H1 (cell line): ENCODE results near the gene MUC5AC. TPM values are rescaled to one million over a fixed set of nuclear protein-coding genes. Genes with fewer than 3 reads are reported as not detected.

Source experiments
- CTCF ChIA-PET: fragments of 300-600 bp; sonication (Branson Sonifier 250); formaldehyde crosslinking; loops from one replicate; lab custom pipeline; 2021; ENCODE audit not compliant: partially characterized antibody; lab: Charles Lee
- POLR2A ChIA-PET: fragments of 300-600 bp; sonication (Branson Sonifier 250); formaldehyde crosslinking; loops from one replicate; lab custom pipeline; 2021; ENCODE audit warnings: inconsistent platforms; ENCODE audit not compliant: partially characterized antibody; lab: Charles Lee
- DNase-seq, 2 experiments: peaks; one replicate each; pipeline versions ENCODE4 v3.0.0 to v3.0.0-alpha.2; 2010 to 2022; ENCODE audit warnings: low spot score in 2 of 2, low read depth in 1 of 2, mixed read lengths in 1 of 2
- FAIRE-seq: peaks from 2 replicates; lab custom pipeline; 2011; peaks lifted over from hg19 to GRCh38; lab: Jason Lieb, UNC
- H2AFZ ChIP-seq: 2 replicates; pipeline ENCODE4 v1.8.1; 2012; ENCODE audit warnings: low read length, inconsistent platforms
- H2AK5ac ChIP-seq: 2 replicates; pipeline ENCODE4 v1.6.1; 2013; ENCODE audit warnings: low read depth, low read length
- H2BK120ac ChIP-seq: replicated peaks from 2 replicates; pipeline ENCODE3; 2013; ENCODE audit warnings: low read depth, low read length, inconsistent platforms
- H2BK12ac ChIP-seq: 2 replicates; pipeline ENCODE4 v1.6.1; 2013; ENCODE audit warnings: low read depth, low read length
- H2BK15ac ChIP-seq: 2 replicates; pipeline ENCODE4 v1.6.1; 2013; ENCODE audit warnings: low read length
- H2BK20ac ChIP-seq: 2 replicates; pipeline ENCODE4 v1.6.1; 2013; ENCODE audit warnings: low read length
- H2BK5ac ChIP-seq: 2 replicates; pipeline ENCODE4 v1.6.1; 2013; ENCODE audit warnings: low read depth, low read length
- H3K14ac ChIP-seq: 2 replicates; pipeline ENCODE4 v1.6.1; 2013; ENCODE audit warnings: inconsistent platforms; ENCODE audit not compliant: insufficient read length
- H3K18ac ChIP-seq: 2 replicates; pipeline ENCODE4 v1.6.1; 2013; ENCODE audit warnings: low read length; ENCODE audit errors: extremely low read depth
- H3K23ac ChIP-seq: 2 replicates; pipeline ENCODE4 v1.6.1; 2013; ENCODE audit warnings: inconsistent platforms; ENCODE audit not compliant: insufficient read length
- H3K23me2 ChIP-seq: 2 replicates; pipeline ENCODE4 v1.6.1; 2013; ENCODE audit warnings: low read depth, low read length
- H3K27ac ChIP-seq: 2 replicates; pipeline ENCODE4 v1.6.1; 2011; ENCODE audit warnings: low read depth, low read length, inconsistent platforms
- H3K27me3 ChIP-seq, 4 experiments: replicated peaks in 1 of 4; 1 replicate in 1 of 4; 2 replicates in 3 of 4; pipeline versions ENCODE4 v1.6.1 to v1.8.1; 2011 to 2013; ENCODE audit warnings: low read length in 3 of 4, mild to moderate bottlenecking in 3 of 4, inconsistent platforms in 2 of 4, mixed read lengths in 2 of 4, moderate library complexity in 1 of 4; ENCODE audit not compliant: control insufficient read depth in 3 of 4, insufficient read depth in 3 of 4; ENCODE audit errors: extremely low read depth in 1 of 4
- H3K36me3 ChIP-seq, 4 experiments: 2 replicates each; pipeline versions ENCODE4 v1.6.1 to v1.8.1; 2011 to 2013; ENCODE audit warnings: mild to moderate bottlenecking in 4 of 4, low read length in 3 of 4, moderate library complexity in 2 of 4, control low read depth in 1 of 4, inconsistent platforms in 1 of 4; ENCODE audit not compliant: insufficient read depth in 4 of 4, control insufficient read depth in 2 of 4
- H3K4ac ChIP-seq: replicated peaks from 2 replicates; pipeline ENCODE3; 2013; ENCODE audit warnings: low read length, low read depth, mixed read lengths, inconsistent platforms; ENCODE audit not compliant: insufficient read length
- H3K4me1 ChIP-seq, 4 experiments: replicated peaks in 1 of 4; 1 replicate in 1 of 4; 2 replicates in 3 of 4; pipeline versions ENCODE4 v1.6.1 to v1.8.1; 2011 to 2013; ENCODE audit warnings: low read length in 3 of 4, inconsistent platforms in 2 of 4, mixed read lengths in 1 of 4; ENCODE audit not compliant: insufficient read depth in 4 of 4, control insufficient read depth in 3 of 4
- H3K4me2 ChIP-seq, 2 experiments: 2 replicates each; pipeline versions ENCODE4 v1.6.1 to v1.8.1; 2011 to 2013; ENCODE audit warnings: low read depth in 2 of 2, low read length in 2 of 2, control low read depth in 1 of 2, inconsistent platforms in 1 of 2, mild to moderate bottlenecking in 1 of 2; ENCODE audit not compliant: insufficient read depth in 1 of 2
- H3K4me3 ChIP-seq, 4 experiments: fragments of 200-600, 300-600 bp in 1 of 4; sonication (generic), shearing (Covaris generic), sonication (Bioruptor Twin) in 1 of 4; 2 replicates each; pipeline versions ENCODE4 v1.5.1 to v1.8.1; 2011 to 2016; ENCODE audit warnings: low read length in 4 of 4, low read depth in 3 of 4, control low read depth in 2 of 4, inconsistent platforms in 2 of 4, mild to moderate bottlenecking in 2 of 4, mixed read lengths in 1 of 4, moderate library complexity in 1 of 4; ENCODE audit not compliant: insufficient read depth in 2 of 4; ENCODE audit errors: extremely low read depth in 1 of 4
- H3K56ac ChIP-seq: replicated peaks from 2 replicates; pipeline ENCODE3; 2013; ENCODE audit warnings: low read depth, mild to moderate bottlenecking, mixed read lengths, low read length, inconsistent platforms; ENCODE audit not compliant: insufficient read length
- H3K79me1 ChIP-seq: 2 replicates; pipeline ENCODE4 v1.6.1; 2013; ENCODE audit warnings: low read depth, low read length, control low read depth
- H3K79me2 ChIP-seq, 2 experiments: 2 replicates each; pipeline versions ENCODE4 v1.6.1 to v1.8.1; 2012 to 2013; ENCODE audit warnings: low read length in 2 of 2, mild to moderate bottlenecking in 2 of 2, inconsistent platforms in 1 of 2; ENCODE audit not compliant: insufficient read depth in 2 of 2, control insufficient read depth in 1 of 2
- H3K9ac ChIP-seq, 4 experiments: replicated peaks in 1 of 4; 1 replicate in 1 of 4; 2 replicates in 3 of 4; pipeline versions ENCODE4 v1.6.1 to v1.8.1; 2011 to 2013; ENCODE audit warnings: low read depth in 3 of 4, low read length in 3 of 4, control low read depth in 2 of 4, mild to moderate bottlenecking in 2 of 4, moderate library complexity in 2 of 4, inconsistent platforms in 1 of 4; ENCODE audit errors: extremely low read depth in 1 of 4
- H3K9me3 ChIP-seq, 2 experiments: 2 replicates each; pipeline versions ENCODE4 v1.6.1 to v1.8.1; 2012 to 2013; ENCODE audit warnings: mild to moderate bottlenecking in 2 of 2, moderate library complexity in 2 of 2, control low read depth in 1 of 2, inconsistent platforms in 1 of 2, low read depth in 1 of 2, low read length in 1 of 2, mixed read lengths in 1 of 2; ENCODE audit not compliant: insufficient read depth in 2 of 2
- H4K20me1 ChIP-seq, 2 experiments: replicated peaks in 1 of 2; 2 replicates each; pipeline versions ENCODE3 to v1.8.1; 2011 to 2013; ENCODE audit warnings: inconsistent platforms in 2 of 2, low read length in 2 of 2, mild to moderate bottlenecking in 1 of 2; ENCODE audit not compliant: insufficient read depth in 2 of 2, control insufficient read depth in 1 of 2
- H4K5ac ChIP-seq: 2 replicates; pipeline ENCODE4 v1.6.1; 2013; ENCODE audit warnings: low read length, low read depth, mixed read lengths, inconsistent platforms; ENCODE audit not compliant: insufficient read length
- H4K8ac ChIP-seq: 2 replicates; pipeline ENCODE4 v1.8.0; 2013; ENCODE audit warnings: mild to moderate bottlenecking, moderate library complexity, low read length, inconsistent platforms; ENCODE audit not compliant: insufficient read depth; ENCODE audit errors: extremely low read depth
- H4K91ac ChIP-seq: replicated peaks from 2 replicates; pipeline ENCODE3; 2013; ENCODE audit warnings: low read length, mixed read lengths, inconsistent platforms; ENCODE audit not compliant: insufficient read length
- CBX8 ChIP-seq: fragments of 300-800, 300-1000 bp; sonication (generic); IDR thresholded peaks from 2 replicates; pipeline ENCODE4 v1.7.1; 2016; ENCODE audit warnings: low read depth, low read length, borderline replicate concordance
- GTF2F1 ChIP-seq: IDR thresholded peaks from 2 replicates; pipeline ENCODE4 v1.6.1; 2012; ENCODE audit warnings: low read depth, low read length, improper control_type of control experiment, borderline replicate concordance
- HDAC6 ChIP-seq: IDR thresholded peaks from one replicate; pipeline ENCODE4 v1.7.1; 2012; ENCODE audit warnings: low read depth, mild to moderate bottlenecking, inconsistent platforms, low read length, moderate library complexity
- JUND ChIP-seq: IDR thresholded peaks from 2 replicates; pipeline ENCODE4 v1.6.1; 2011; ENCODE audit warnings: mild to moderate bottlenecking, improper control_type of control experiment, low read length
- PHF8 ChIP-seq: fragments of 200-600 bp; sonication (generic); conservative IDR thresholded peaks from 2 replicates; pipeline ENCODE4 v1.7.1; 2012; ENCODE audit warnings: low read depth, mild to moderate bottlenecking, inconsistent platforms, low read length, moderate library complexity
- SAP30 ChIP-seq: fragments of 300-600 bp; sonication (generic); IDR thresholded peaks from 2 replicates; pipeline ENCODE4 v1.7.1; 2012; ENCODE audit warnings: low read length, moderate library complexity, mild to moderate bottlenecking, inconsistent platforms; ENCODE audit not compliant: insufficient read depth, insufficient replicate concordance
- SP1 ChIP-seq: IDR thresholded peaks from 2 replicates; pipeline ENCODE4 v1.6.1; 2011; ENCODE audit warnings: low read depth, low read length
- SP4 ChIP-seq: IDR thresholded peaks from 2 replicates; pipeline ENCODE4 v1.6.1; 2012; ENCODE audit warnings: low read length, inconsistent platforms
- TBP ChIP-seq: IDR thresholded peaks from 2 replicates; pipeline ENCODE4 v1.6.1; 2011; ENCODE audit warnings: low read depth, low read length, improper control_type of control experiment
- WGBS, 2 experiments: shearing (Covaris generic) in 1 of 2; methylation state at CpG; one replicate each; pipeline versions ENCODE4 v1.1.6 to v1.1.7; 2013 to 2015; ENCODE audit warnings: low lambda C conversion rate in 2 of 2, mixed read lengths in 2 of 2, inconsistent platforms in 1 of 2, low coverage in 1 of 2, missing lambda C conversion rate in 1 of 2; ENCODE audit not compliant: insufficient replicate concordance in 2 of 2, insufficient coverage in 1 of 2, insufficient read length in 1 of 2; ENCODE audit errors: extremely low coverage in 1 of 2, missing lambda C conversion rate in 1 of 2; 5-methylcytosine and 5-hydroxymethylcytosine counted together
- polyA plus RNA-seq, 7 experiments: library from polyadenylated mRNA; depleted of rRNA in 3 of 7; stranded (reverse) in 5 of 7; unstranded in 2 of 7; fragments of >200 nt in 5 of 7; fragments of 200-250 nt in 2 of 7; gene quantifications; 1 replicate in 5 of 7; 2 replicates in 1 of 7; 4 replicates in 1 of 7; pipeline versions ENCODE4 v1.2.1 to v1.2.3, GENCODE V29; 2011 to 2013; ENCODE audit warnings: missing spikeins in 2 of 7, mixed read lengths in 2 of 7
- total RNA-seq: library from RNA; stranded (reverse); fragmentation: NEBNext Ultra II Directional; extraction: Animal tissue kit (Norgen Biotek cat#: 25700); gene quantifications from 2 replicates; pipeline ENCODE4 v1.2.1, GENCODE V29; 2021
- TF ChIP-seq, protein P1 (sequence below): IDR thresholded peaks from 2 replicates; pipeline ENCODE4 v1.6.1; 2012; ENCODE audit warnings: low read length, inconsistent platforms
- TF ChIP-seq, protein P2 (sequence below): IDR thresholded peaks from 2 replicates; pipeline ENCODE4 v1.6.1; 2011; ENCODE audit warnings: low read length, improper control_type of control experiment

Gene MUC5AC
- total and polyA plus RNA-seq, 2 of the 8 experiments (the other 6 are each of a cell fraction or from before 2014, with no cell fraction given), result not detected

- H3K79me1 ChIP-seq, result no peaks in the 10 kb centered on the region
- H3K9me3 ChIP-seq, result peaks cover 13 to 40% of the 10 kb centered on the region in 2 experiments; a peak in 3 of 4 replicates
- no peaks in the 10 kb centered on the region for H3K4me1 ChIP-seq
- no peak overlapping the region for H3K4me3 ChIP-seq
- no peak overlapping the region for H4K91ac ChIP-seq
- H3K23me2 ChIP-seq, result peaks cover 4% of the 10 kb centered on the region; the same call in 1 of the 2 replicates
- H4K5ac ChIP-seq, result no peak overlapping the region
- no peak overlapping the region for H3K23ac ChIP-seq
- no peak overlapping the region for H3K4me2 ChIP-seq
- no peak overlapping the region for H2BK120ac ChIP-seq
- no peak overlapping the region for H2BK5ac ChIP-seq
- H2BK15ac ChIP-seq, result no peak overlapping the region
- H4K8ac ChIP-seq, result no peak overlapping the region
- no peak overlapping the region for H3K27ac ChIP-seq
- WGBS, 2 experiments, result 95% methylated on average over 15 of the region's 17 CpGs; no CpG with 5 or more reads in 1 of the 2 experiments
- H3K36me3 ChIP-seq, result no peaks in the 10 kb centered on the region
- no peak overlapping the region for H3K56ac ChIP-seq
- H2AK5ac ChIP-seq, result no peak overlapping the region
- no peaks in the 10 kb centered on the region for H3K27me3 ChIP-seq
- FAIRE-seq, result no peak
- H2AFZ ChIP-seq, result no peak overlapping the region
- no peak overlapping the region for H3K14ac ChIP-seq
- POLR2A ChIA-PET, result no interaction called here
- H3K79me2 ChIP-seq, result no peaks in the 10 kb centered on the region
- H2BK20ac ChIP-seq, result no peak overlapping the region
- no peak overlapping the region for H2BK12ac ChIP-seq
- H4K20me1 ChIP-seq, result no peaks in the 10 kb centered on the region
- no peak overlapping the region for H3K9ac ChIP-seq
- no peak overlapping the region for H3K4ac ChIP-seq
- H3K18ac ChIP-seq, result no peak overlapping the region
- CTCF ChIA-PET, result no interaction called here
- no peak for DNase-seq
- TF ChIP-seq GTF2F1, result no peak
- no peak for TF ChIP-seq SAP30
- TF ChIP-seq, protein P1, sequence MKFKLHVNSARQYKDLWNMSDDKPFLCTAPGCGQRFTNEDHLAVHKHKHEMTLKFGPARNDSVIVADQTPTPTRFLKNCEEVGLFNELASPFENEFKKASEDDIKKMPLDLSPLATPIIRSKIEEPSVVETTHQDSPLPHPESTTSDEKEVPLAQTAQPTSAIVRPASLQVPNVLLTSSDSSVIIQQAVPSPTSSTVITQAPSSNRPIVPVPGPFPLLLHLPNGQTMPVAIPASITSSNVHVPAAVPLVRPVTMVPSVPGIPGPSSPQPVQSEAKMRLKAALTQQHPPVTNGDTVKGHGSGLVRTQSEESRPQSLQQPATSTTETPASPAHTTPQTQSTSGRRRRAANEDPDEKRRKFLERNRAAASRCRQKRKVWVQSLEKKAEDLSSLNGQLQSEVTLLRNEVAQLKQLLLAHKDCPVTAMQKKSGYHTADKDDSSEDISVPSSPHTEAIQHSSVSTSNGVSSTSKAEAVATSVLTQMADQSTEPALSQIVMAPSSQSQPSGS, result no peak
- no peak for TF ChIP-seq JUND
- TF ChIP-seq TBP, result no peak
- TF ChIP-seq SP4, result no peak
- TF ChIP-seq CBX8, result no peak
- TF ChIP-seq, protein P2, sequence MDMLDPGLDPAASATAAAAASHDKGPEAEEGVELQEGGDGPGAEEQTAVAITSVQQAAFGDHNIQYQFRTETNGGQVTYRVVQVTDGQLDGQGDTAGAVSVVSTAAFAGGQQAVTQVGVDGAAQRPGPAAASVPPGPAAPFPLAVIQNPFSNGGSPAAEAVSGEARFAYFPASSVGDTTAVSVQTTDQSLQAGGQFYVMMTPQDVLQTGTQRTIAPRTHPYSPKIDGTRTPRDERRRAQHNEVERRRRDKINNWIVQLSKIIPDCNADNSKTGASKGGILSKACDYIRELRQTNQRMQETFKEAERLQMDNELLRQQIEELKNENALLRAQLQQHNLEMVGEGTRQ, result no peak
- TF ChIP-seq PHF8, result no peak
- no peak for TF ChIP-seq HDAC6
- no peak for TF ChIP-seq SP1
Measured at GRCh38 chr11:1192741-1193325, 35.1 kb downstream of the MUC5AC start.
